Pancreas (tissue), 10 donors: Measurements from ENCODE around the gene DHCR7. TPM values are rescaled to one million over a fixed set of nuclear protein-coding genes. Genes with fewer than 3 reads are reported as not detected.

ENCODE experiments used
- ATAC-seq, 4 donors: fragments of 200-7000 bp; cut with Tn5 transposase; one replicate each; pipeline versions ENCODE4 v1.8.0 to v1.9.1; 2020; ENCODE audit warnings: mild to moderate bottlenecking in 4 of 4, moderate library complexity in 4 of 4
- DNase-seq, 6 donors: peaks; one replicate each; pipeline ENCODE4 v3.0.0-alpha.2; 2020
- FAIRE-seq: peaks from 2 replicates; lab custom pipeline; 2012; peaks lifted over from hg19 to GRCh38; lab: Jason Lieb, UNC
- H3K27ac ChIP-seq, 4 donors: fragments of 200-600 bp; sonication (generic); 1 replicate in 3 of 4; 2 replicates in 1 of 4; pipeline versions ENCODE4 v1.5.0 to v1.8.0; 2020
- H3K27me3 ChIP-seq, 4 donors: fragments of 200-600 bp; one replicate each; pipeline ENCODE4 v1.8.0; 2021
- H3K36me3 ChIP-seq, 3 donors: fragments of 200-600 bp; sonication (generic) in 1 of 3; one replicate each; pipeline versions ENCODE4 v1.5.0 to v1.8.0; 2020 to 2021
- H3K4me1 ChIP-seq, 3 donors: fragments of 200-600 bp; one replicate each; pipeline ENCODE4 v1.8.0; 2021
- H3K4me3 ChIP-seq, 4 donors: fragments of 200-600 bp; sonication (generic) in 2 of 4; one replicate each; pipeline versions ENCODE4 v1.5.0 to v1.8.0; 2020 to 2021
- H3K9me3 ChIP-seq, 4 donors: fragments of 200-600 bp; one replicate each; pipeline ENCODE4 v1.8.0; 2021
- WGBS, 2 donors: extraction: QIAGEN DNeasy Blood & Tissue Kit; methylation state at CpG; one replicate each; pipeline ENCODE4 v1.1.7; 2013; 5-methylcytosine and 5-hydroxymethylcytosine counted together
- intact Hi-C, 3 donors: fragments of 100-400 bp; cut with DNase I; formaldehyde crosslinking; loops; one replicate each; pipeline versions ENCODE4 v1.11.1 to v1.14.2; 2022
- polyA plus RNA-seq, 2 donors: library from polyadenylated mRNA; stranded (reverse); fragments of 200-250 nt; gene quantifications; one replicate each; pipeline ENCODE4 v1.2.3, GENCODE V29; 2013
- total RNA-seq, 6 donors: library from RNA; stranded (reverse); fragmentation: NEBNext Ultra II Directional in 4 of 6; extraction: Animal tissue kit (Norgen Biotek cat#: 25700) in 4 of 6; gene quantifications; one replicate each; pipeline versions ENCODE4 v1.2.1 to v1.2.4, GENCODE V29; 2021 to 2023
- TF ChIP-seq, protein P1 (sequence below), 4 donors: fragments of 200-600 bp; sonication (generic) in 3 of 4; IDR thresholded peaks; one replicate each; pipeline versions ENCODE4 v1.5.0 to v1.8.0; 2021; ENCODE audit warnings: antibody characterized with exemption in 4 of 4
- donor health status: healthy with polysubstance abuse.
- donor health status: DM: no; HTN: no; CAD: no; lungs with moderate emphysema.
- donor health status: DM: no; HTN: no; CAD: no.
- donor health status: control.
- donor health status: control.
- donor health status: Bipolar disorder and iron deficiency.
- donor health status: DM: yes; HTN: yes; CAD: no.
- donor health status: DM: no; HTN: no; CAD: no.
- donor health status: DM: no; HTN: no; CAD: no.
- donor health status: DM: yes; HTN: yes; CAD: no.

DHCR7 gene
- total and polyA plus RNA-seq, 8 donors: 5.7 to 19.8 (median 11.2) TPM

DNA sequence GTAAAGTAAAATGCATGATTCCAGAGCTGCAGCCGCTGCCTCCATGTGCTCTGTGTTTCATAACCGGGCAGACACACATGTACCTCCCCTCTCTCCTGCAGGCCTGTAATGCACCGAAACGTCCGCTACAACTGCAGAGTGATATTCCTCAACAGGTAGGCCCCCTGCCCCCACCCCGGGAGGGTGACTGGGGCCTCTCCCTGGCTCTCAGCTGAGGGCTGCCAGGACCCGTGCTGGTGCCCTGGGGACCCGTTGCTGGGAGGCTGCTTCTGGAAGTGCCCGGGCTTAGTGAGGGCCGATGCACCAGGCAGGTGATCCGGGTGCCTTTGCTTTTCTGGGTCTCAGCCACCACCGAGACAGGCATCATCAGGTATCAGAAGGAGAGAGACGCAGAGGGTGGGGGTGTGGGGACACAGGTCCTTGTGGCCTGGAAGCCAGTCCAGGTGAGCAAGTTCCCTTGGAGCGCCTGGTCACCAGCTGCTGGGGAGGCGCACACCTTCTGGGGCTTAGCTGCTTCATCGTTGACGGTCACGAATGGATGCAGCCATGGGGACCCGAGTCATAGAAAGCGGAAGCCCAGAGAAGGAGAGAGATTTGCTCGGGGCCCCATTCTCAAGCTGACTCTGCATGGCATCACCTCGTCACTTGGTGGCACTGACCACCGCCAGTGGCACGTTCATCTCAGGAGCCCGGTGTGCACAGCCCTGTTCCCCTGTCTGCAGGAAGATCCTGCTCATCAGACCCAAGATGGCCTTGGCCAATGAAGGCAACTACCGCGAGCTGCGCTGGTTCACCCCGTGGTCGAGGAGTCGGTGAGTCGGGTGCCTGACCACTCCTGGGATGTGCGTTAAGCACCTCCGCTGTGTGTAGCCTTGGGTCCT lies 15.4 kb upstream of the DHCR7 start:
- H3K4me1 ChIP-seq: no peaks in the 10 kb centered on the region
- no peak overlapping the region for H3K27ac ChIP-seq
- intact Hi-C loops: loop anchor here in 1 of 3 donors (10.0 kb wide), 1 partner anchor 61 kb away; the partner anchor contains the start of gene KRTAP5-7
- no peak overlapping the region for H3K4me3 ChIP-seq
- TF ChIP-seq, protein P1, sequence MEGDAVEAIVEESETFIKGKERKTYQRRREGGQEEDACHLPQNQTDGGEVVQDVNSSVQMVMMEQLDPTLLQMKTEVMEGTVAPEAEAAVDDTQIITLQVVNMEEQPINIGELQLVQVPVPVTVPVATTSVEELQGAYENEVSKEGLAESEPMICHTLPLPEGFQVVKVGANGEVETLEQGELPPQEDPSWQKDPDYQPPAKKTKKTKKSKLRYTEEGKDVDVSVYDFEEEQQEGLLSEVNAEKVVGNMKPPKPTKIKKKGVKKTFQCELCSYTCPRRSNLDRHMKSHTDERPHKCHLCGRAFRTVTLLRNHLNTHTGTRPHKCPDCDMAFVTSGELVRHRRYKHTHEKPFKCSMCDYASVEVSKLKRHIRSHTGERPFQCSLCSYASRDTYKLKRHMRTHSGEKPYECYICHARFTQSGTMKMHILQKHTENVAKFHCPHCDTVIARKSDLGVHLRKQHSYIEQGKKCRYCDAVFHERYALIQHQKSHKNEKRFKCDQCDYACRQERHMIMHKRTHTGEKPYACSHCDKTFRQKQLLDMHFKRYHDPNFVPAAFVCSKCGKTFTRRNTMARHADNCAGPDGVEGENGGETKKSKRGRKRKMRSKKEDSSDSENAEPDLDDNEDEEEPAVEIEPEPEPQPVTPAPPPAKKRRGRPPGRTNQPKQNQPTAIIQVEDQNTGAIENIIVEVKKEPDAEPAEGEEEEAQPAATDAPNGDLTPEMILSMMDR (IDR thresholded peaks at IDR 0.05): no peak
- H3K36me3 ChIP-seq: peaks cover 0 to 49% (median 0%) of the 10 kb centered on the region in 3 donors
- no peak for ATAC-seq
- no peaks in the 10 kb centered on the region for H3K9me3 ChIP-seq
- 93 to 95% methylated on average over 34 of the region's 34 CpGs for WGBS, 2 donors
- FAIRE-seq: no peak
- H3K27me3 ChIP-seq: no peaks in the 10 kb centered on the region
- peak in 2 of 6 donors; percentile 40 to 52 for DNase-seq

DNA sequence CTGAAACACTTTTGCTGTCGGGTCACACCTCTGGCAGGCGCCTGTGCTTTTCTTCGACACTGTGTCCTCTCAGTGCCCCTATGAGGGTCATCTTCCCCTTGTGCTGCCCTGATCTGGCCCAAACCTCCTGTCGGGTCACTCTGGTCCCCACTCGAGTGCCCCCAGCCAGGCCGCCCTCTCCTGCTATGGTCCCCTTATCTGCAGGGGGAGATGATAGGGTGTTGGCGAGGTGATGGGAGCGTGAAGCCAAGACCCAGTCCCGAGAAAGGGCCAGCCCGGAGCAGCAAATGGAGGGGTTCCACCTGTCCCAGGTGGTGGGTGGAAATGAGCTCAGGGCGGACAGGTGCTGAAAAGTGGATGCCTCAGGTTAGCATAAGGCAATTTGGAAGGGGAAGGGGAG lies 14.5 kb upstream of the DHCR7 start:
- no peaks in the 10 kb centered on the region for H3K4me1 ChIP-seq
- 92 to 94% methylated on average over 11 of the region's 11 CpGs for WGBS, 2 donors
- H3K9me3 ChIP-seq: no peaks in the 10 kb centered on the region
- TF ChIP-seq, protein P1 (IDR thresholded peaks at IDR 0.05): no peak
- FAIRE-seq (no peak), ATAC-seq (no peak), DNase-seq (peak in 1 of 6 donors; percentile 30)
- no peak overlapping the region for H3K27ac ChIP-seq
- H3K4me3 ChIP-seq: no peak overlapping the region
- peaks cover 0 to 56% (median 0%) of the 10 kb centered on the region in 3 donors for H3K36me3 ChIP-seq
- intact Hi-C loops: loop anchor here in 1 of 3 donors (10.0 kb wide), 1 partner anchor 62 kb away; the partner anchor contains the start of gene KRTAP5-7
- H3K27me3 ChIP-seq: no peaks in the 10 kb centered on the region

DNA sequence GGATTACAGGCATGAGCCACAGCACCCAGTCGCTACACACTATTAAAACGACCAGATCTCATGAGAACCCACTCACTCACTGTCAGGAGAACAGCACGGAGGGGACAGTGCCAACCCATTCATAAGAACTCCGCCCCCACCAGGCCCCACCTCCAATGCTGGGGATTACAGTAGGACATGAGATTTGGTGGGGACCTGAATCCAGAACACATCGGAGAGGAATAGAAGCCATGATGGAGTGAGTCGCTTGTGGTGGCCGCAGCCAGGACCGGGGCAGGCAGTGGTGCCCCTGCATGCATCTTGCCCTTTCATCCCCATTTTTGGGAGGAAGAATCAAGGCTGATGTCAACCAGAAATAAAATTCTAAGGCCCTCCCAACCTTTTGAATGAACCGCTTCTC lies 13.5 kb upstream of the DHCR7 start:
- Histone ChIP-seq H3K4me3 (no peak overlapping the region), H3K4me1 (no peaks in the 10 kb centered on the region), H3K27me3 (no peaks in the 10 kb centered on the region), H3K36me3 (peaks cover 0 to 60% (median 0%) of the 10 kb centered on the region in 3 donors), H3K9me3 (no peaks in the 10 kb centered on the region), H3K27ac (no peak overlapping the region)
- DNase-seq: peak in 1 of 6 donors; percentile 23
- intact Hi-C loops: loop anchor here in 1 of 3 donors (10.0 kb wide), 1 partner anchor 63 kb away; the partner anchor contains the start of gene KRTAP5-7
- TF ChIP-seq, protein P1 (IDR thresholded peaks at IDR 0.05): no peak
- 88 to 89% methylated on average over 9 of the region's 9 CpGs for WGBS, 2 donors
- no peak for ATAC-seq
- FAIRE-seq: no peak

DNA sequence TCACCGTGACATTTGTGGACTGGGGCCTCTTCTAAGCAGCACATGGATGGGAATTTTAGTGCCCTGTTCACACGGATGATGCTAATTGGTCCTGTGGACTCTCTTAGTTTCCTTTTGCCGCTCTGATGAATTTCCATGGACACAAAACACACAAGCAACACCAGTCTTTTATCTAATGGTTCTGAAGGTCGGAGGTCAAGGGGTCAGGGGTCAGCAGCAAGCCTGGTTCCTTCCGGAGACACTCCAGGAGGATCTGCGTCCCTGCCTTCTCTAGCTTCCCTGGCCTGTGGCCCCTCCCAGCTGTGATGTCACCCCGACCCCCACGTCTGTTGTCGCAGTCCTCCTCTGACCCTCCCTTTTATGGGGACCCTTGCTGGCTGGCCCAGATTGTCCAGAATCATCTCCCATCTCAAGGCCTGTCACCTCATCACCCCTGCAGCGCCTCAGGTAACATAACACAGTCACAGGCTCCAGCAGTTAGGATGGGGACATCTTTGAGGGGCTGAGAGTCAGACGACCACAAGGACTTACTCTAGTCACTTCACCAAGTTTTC lies 11.7 kb upstream of the DHCR7 start:
- Histone ChIP-seq H3K27me3 (no peaks in the 10 kb centered on the region), H3K4me1 (no peaks in the 10 kb centered on the region), H3K36me3 (peaks cover 0 to 56% (median 0%) of the 10 kb centered on the region in 3 donors), H3K9me3 (no peaks in the 10 kb centered on the region), H3K27ac (no peak overlapping the region), H3K4me3 (no peak overlapping the region)
- intact Hi-C loops: loop anchor here in 1 of 3 donors (10.0 kb wide), 1 partner anchor 65 kb away; the partner anchor contains the start of gene KRTAP5-7
- no peak for FAIRE-seq
- peak in 1 of 6 donors; percentile 30 for DNase-seq
- TF ChIP-seq, protein P1 (IDR thresholded peaks at IDR 0.05): no peak
- WGBS, 2 donors: 73 to 82% methylated on average over 11 of the region's 11 CpGs
- no peak for ATAC-seq
